Thoracic aorta endothelial cell (primary cell): ENCODE measurements around the gene NFE2L3. TPM values are rescaled to one million over a fixed set of nuclear protein-coding genes. Genes with fewer than 3 reads are reported as not detected.

Experiments
- total RNA-seq: library from RNA; depleted of rRNA; stranded (reverse); fragments of >200 nt; gene quantifications from 2 replicates; pipeline ENCODE4 v1.2.3, GENCODE V29; 2012

The NFE2L3 gene, protein sequence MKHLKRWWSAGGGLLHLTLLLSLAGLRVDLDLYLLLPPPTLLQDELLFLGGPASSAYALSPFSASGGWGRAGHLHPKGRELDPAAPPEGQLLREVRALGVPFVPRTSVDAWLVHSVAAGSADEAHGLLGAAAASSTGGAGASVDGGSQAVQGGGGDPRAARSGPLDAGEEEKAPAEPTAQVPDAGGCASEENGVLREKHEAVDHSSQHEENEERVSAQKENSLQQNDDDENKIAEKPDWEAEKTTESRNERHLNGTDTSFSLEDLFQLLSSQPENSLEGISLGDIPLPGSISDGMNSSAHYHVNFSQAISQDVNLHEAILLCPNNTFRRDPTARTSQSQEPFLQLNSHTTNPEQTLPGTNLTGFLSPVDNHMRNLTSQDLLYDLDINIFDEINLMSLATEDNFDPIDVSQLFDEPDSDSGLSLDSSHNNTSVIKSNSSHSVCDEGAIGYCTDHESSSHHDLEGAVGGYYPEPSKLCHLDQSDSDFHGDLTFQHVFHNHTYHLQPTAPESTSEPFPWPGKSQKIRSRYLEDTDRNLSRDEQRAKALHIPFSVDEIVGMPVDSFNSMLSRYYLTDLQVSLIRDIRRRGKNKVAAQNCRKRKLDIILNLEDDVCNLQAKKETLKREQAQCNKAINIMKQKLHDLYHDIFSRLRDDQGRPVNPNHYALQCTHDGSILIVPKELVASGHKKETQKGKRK
- 58.8 and 59.7 TPM in 2 replicates for total RNA-seq

GRCh38 chr7:26151953-26152781 lies at the start of gene NFE2L3:
NFE2L3 (plus strand) TSS chr7:26152198; CDS start chr7:26152499, 301 bp downstream.

GRCh38 chr7:26200444-26201246 lies 48.6 kb downstream of the NFE2L3 start, which contains the start of gene HNRNPA2B1:
HNRNPA2B1 (minus strand) TSS chr7:26200746; CDS start chr7:26200577, 169 bp downstream.

GRCh38 chr7:26201247-26202018 lies 49.4 kb downstream of the NFE2L3 start, which contains the start of gene CBX3:
CBX3 (plus strand) TSS chr7:26201745; CDS start chr7:26202999, 1,254 bp downstream.

Other genes starting within 250 kb of the NFE2L3 start
- gene HNRNPA2B1, start 48.5 kb downstream of the NFE2L3 start, total RNA-seq, result 373 and 381 TPM in 2 replicates
- gene CBX3, start 49.5 kb downstream of the NFE2L3 start, total RNA-seq, result 266 and 268 TPM in 2 replicates
- 0.80 and 2.5 TPM in 2 replicates for gene SNX10, start 139.7 kb downstream of the NFE2L3 start, total RNA-seq